Measurements from ENCODE around the gene DOCK11.

DNA sequence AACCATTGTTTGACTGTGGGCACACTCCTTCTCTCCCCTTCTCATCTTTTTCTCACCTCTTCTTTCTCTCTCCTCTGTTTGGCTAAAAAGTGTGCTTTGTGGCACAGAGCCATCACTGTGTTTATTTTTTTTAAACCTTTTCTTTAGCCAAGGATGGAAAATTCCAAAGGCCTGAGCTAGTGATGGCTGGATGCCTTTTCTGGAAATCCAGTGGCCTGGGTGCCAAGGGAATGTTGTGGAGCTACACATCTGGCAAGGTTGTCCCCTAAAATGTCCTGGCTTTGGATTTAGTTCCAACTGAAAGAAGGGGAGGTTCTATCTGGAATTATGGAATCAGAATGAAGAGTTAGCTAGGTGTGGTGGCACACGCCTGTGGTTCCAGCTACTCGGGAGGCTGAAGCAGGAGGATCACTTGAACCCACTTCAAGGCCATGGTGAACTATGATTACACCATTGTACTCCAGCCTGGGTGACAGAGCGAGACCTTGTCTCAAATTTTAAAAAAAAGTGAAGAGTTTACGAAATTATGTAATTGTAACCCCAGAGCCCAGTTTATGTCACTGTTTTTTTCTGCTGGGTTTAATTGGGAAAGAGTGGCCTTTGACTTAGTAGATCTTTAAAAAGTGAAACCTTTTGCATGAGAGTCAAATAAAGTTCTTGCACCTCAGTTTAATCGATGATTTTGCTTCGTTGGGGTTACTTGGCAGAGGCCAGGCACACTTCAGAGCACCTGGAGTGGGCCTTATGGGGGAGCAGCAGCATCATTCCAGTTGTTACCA, 17.7 kb downstream of the DOCK11 start:
- TF ChIP-seq EZH2 (IDR thresholded peaks at IDR 0.05), result no peak
- no peak for TF ChIP-seq POLR2AphosphoS5 (IDR thresholded peaks at IDR 0.05; ENCODE audit: borderline replicate concordance, low read depth, low read length)
- no peak for TF ChIP-seq FOXP2 (optimal IDR thresholded peaks at IDR 0.05; ENCODE audit: control extremely low read depth, extremely low read length, insufficient read depth)
